NCI-H748 treated with DMSO at 0.1 percent for 48 hours (cell line): ENCODE measurements around the gene SPEG.

Experiments
- DNase-seq: peaks from one replicate; lab custom pipeline; 2025; lab: John Stamatoyannopoulos, UW

The SPEG gene

DNA sequence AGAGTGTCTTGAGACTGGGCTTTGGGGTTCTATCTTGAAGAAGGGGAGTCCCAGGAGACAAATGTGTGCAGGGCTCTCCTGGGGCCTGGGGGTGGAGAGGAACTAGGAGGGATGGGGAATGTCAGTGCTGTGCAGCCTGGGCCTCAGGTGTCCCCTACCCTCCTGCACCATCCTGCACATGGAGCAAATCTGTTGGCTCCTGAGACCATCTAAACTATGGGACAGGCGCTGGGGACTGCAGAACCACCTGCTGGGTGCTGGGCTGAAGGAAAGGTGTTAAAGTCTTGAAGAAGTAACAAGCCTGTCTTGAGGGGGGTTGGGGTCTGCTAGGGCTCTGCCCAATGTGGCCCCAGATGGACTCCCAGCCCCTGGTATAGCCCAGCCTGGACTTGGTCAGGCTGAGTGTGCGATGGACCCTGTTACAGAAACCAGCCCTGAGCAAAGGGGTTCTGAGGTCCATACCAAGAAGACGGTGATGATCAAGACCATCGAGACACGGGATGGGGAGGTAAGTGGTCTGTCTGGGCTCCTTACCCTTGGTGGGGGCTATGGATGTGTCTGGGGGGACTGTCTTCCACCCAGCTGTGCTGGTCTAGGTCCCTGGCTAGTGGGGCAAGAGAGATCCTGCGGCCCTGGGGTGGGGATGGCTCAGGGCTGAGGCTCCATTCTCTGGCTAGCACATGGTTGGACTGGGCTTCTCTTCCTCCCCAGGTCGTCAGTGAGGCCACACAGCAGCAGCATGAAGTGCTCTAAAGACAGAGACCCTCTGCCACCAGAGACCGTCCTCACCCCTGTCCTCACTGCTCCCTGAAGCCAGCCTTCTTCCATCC is 9.2 kb upstream of the SPEG start:
- DNase-seq, result no peak

DNA sequence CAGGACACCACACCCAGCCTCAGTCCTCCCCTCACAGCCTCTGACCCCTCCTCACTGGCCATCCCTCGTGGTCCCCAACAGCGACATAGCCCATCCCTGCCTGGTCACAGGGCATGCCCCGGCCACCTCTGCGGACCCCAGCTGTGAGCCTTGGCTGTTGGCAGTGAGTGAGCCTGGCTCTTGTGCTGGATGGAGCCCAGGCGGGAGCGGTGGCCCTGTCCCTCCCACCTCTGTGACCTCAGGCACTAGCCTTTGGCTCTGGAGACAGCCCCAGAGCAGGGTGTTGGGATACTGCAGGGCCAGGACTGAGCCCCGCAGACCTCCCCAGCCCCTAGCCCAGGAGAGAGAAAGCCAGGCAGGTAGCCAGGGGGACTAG is 8.6 kb upstream of the SPEG start:
- DNase-seq, result no peak

DNA sequence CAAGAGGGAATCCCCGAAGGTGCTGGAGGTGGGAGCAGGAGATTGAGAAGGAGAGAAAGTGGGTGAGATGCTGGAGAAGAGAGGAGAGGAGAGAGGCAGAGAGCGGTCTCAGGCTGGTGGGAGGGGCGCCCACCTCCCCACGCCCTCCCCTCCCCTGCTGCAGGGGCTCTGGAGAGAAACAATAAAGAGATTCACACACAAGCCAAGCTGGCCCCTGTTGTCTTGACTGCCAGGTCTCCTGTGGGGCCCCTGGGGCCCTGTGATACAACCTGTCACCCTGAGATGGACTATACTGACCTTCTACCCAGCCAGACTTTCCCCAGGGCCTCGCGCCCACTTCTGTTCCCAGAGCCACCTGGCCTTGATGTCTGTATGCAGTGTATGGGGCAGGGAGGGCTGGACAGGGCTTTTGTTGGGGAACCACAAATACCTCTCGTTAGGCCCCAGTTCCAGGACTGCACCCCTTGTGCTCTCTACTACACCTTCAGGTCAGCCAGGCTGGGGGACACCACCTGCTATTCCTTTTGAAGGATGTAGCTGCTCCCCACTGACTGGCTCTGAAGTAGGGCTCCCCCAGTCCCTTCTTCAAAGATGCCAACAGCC is 8.0 kb upstream of the SPEG start:
- DNase-seq, result no peak

DNA sequence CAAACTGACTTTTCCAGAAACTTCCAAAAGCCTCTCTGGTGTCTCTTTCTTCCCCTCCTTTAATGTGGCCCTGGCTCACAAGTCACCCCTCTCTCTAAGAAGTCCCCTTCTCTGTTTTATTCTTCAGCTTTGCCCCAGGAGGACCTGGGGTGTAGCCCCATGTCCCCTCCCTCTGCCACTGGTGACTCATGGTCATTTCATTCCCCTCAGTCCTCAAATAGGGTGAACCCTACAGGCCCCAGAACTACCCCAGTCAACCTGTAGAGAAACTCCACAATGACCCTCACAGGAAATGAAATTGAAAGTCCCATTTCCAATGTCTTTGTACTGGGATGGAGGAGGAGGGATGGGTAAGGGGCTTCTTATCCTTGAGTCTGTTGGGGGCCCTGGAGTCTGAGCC is 6.2 kb upstream of the SPEG start:
- no peak for DNase-seq

DNA sequence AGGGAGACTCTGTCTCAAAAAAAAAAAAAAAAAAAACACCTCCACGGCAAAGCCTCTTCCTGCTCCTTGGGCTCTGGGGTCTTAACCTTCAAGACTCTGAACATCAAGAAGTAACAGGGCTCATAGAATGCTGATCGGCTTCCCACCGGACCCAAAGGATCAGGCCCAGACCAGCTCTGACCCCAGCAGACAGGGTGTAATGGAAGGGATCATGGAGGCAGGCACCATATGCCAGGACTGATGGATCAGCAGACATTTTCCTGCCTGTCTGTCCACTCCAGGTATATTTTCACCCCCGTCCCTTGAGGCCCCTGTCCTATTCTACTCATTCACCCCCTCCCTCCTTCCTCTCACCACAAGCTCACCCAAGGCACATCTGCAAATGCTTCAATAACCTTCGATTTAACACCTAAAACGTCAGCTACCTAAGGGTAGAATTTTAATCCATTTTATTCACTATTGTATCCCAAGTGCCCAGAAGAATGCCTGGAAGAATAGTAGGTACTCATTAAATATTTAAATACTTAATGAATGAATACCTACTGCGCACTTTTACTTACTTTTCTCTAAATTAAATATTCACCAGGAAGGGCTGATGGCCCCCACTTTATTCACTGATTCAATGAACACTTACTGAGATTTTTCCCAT is 4.6 kb upstream of the SPEG start:
- no peak for DNase-seq

DNA sequence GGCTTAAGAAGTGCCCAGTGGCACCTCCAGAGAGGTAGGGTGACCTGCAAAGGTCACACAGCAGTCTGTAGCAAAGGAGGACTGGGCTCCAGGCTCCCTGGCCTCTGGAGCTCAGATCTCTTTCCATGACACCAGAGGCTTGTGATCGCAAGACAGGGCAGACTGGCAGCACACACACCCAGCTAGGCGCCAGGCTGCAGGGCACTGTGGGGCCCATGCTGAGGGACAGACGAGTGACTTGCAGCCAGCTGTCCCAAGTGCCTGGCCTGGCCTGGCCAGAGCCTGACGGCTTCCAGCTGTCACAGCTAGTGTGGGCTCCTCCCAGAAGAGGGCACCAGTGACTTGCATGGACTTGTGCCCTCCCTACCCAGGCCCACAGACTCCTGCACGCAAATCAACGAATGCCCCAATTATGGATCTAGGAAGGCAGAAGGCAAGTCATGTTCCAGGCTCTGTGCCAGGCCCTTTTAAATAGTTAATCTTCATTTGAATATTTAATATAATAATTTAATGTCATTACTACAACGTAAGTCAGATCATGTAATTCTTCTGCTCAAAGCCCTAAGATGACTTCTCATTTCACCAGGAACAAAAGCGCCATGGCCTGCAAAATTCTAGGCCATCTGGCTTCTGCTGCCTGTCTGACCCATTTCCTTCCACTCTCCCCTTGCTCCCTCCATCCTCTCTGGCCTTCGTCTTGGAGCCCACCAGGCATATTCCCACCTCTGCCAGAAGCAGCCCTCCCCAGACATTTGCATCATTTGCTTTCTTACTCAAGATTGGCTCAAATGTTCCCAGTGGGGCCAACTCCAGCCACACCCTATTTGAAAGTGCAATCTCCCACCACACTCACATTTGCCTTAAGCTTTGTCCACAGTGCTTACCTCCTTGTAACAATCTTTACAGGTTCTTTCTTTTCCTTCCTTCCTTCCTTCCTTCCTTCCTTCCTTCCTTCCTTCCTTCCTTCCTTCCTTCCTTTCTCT is 3.7 kb upstream of the SPEG start:
- DNase-seq, result peak; percentile 1

DNA sequence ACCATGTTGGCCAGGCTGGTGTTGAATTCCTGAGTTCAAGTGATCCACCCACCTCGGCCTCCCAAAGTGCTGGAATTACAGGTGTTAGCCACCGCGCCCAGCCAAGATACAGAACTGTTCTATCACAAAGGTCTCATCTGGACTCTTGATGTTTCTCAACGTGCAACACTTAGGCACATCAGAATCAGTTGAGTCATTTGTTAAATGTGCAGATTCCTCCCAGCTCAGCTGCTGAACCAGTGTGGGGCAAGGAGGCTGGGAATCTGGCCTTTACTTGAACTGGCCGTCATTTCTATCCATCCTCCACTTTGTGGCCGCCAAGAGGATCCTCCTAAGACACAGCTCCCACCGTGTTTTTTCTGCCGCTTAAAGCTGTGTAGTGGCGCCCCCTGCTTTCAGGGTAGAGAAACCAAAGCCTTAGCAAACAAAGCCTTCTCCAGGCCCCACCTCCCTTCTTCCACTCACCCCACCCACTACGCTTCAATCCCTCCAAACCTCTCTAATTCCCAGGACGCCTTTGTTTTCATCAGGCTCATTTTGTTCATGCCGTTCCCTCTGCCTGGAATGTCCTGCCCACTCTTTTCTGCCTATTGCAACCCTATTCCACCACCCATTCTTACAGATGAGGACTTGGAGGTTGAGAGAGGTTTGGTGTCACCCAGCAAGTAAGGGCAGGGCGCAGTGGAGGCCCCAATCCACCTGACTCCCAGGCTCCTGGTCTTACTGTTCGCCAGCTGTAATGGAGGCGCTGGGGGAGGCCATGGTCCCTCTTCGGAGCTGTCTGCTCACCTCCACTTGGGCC is 776 bp upstream of the SPEG start:
- DNase-seq, result no peak

DNA sequence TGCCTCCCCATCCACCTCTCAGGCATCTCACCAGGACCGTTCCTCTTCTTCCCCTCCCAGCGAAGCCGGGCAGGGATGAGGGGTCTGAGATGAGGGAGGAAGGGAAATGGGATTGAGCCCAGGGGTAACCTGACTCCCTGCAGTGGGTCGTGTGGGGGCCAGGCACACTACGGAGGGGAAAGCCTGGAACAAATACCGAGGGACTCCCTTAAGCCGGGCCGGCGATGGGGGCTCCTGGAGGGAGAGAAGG is 250 bp upstream of the SPEG start:
- DNase-seq, result no peak

DNA sequence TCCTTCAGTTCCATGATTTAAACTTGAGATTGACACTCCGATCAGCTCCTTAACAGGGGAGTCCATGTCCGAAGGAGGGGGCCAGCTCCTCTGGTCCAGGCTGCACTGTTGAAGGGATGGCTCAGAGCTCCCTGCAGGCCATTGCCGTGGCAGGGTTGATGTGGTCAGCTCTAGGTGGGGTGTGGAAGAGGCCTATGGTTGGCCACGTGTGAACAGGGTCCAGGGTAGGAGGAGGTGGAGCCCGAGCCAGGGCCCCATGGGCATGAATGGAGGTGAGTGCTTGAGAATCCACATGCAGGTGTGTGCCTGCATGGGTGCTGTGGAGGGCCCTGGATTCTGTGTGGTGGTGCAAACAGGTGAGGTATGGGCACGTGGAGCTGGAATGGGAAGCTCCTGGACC is 1.1 kb downstream of the SPEG start:
- no peak for DNase-seq

DNA sequence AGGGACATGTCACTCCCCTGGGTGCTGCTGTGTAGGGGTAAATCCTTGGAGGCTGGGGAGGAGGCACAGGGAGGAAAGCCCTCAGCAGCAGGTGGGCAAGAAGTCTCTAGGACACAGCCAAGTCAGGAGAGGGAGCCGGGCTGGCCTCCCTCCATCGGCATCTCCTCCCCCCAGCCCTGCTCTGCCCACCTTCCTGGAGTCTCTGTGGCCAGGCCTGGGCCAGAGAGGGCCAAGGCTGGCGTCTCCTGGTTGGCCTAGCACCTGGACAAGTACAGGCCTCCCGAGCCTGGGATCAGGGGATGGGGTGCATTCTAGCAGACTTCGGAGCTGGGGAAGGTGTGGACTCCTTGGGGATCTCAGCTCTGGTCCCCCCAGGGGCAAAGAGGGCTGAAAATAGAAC is 1.8 kb downstream of the SPEG start:
- no peak for DNase-seq

DNA sequence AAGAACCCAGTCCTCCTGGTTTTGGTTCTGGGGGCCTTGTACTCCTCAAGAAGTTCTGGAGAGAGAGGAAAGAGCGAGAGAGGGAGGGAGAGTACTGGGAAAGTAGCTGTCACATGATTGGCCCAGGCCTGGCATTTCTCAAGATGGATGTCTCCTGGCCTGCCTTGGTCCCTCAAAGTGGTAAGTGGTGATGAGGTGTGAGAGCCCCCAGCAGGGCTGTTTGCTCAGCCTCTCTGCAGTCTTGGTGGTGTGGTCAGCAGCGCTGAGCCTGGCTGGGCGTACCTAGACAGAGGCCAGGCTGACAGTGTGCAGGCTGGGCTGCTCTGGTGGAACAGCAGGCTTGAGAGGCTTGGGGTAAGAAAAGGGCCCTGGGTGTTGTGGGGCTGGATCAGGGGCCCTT is 2.5 kb downstream of the SPEG start:
- no peak for DNase-seq

DNA sequence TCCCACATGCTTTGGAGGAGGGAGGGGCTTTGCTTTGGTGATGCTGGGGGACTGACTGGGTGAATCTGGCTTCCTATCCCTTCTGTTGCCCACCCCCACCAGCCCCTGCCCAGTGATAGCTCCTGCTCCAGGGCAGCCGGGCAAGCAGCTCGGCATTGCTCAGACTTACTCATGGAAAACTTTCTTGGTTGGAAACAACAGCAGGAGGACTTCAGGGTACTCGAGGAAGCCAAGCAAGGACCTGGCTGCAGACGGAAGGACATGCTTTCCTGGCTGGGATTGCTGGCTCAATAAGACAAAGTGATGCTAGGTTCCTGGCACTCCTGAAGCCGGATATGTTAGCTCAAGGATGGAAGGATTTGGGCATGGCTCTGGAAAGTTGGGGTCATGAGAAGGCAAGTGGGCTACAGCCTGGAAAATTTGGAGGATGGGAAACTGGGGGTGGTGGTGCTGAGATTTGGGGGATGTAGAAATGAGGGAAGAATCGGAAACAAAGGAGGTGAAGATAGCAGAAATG is 3.1 kb downstream of the SPEG start:
- no peak for DNase-seq

DNA sequence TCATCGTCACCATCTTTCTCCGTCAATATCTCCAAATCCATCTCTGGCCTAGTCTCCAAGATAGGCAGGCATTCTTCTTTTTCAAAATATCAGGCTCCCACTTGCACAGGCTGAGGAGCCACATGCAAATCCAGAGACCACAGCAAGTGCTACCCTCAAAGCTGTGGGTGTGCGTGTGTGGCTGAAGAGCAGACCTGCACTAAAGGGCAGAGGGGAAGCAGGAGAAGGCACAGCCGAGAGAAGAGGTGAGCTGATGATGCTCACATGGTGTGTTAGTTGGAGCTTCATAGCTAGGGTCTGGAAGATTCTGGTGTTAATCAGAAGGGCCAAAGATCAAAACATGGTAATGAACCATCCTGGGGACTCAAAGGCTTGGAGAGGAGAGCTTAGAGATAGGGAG is 3.8 kb downstream of the SPEG start:
- no peak for DNase-seq

DNA sequence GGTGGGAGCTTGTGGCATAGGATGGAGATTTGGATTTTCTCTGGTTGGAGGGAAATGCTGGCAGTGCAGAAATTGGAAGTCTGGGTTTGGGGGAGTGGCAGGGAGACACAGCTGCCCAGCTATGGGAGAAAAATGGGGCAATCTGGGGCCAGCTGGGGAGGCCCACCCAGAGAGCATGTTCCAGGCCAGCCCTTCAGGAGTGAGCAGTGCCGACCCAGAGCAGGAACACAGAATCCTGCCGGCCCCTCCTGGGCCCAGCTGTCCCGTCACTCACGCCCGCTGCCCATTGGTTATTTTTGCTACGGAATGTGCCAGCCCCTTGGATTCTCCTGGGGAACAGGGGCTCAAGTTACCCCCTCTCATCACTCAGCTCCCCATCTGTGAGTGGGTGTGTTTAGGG is 4.9 kb downstream of the SPEG start:
- DNase-seq, result no peak

DNA sequence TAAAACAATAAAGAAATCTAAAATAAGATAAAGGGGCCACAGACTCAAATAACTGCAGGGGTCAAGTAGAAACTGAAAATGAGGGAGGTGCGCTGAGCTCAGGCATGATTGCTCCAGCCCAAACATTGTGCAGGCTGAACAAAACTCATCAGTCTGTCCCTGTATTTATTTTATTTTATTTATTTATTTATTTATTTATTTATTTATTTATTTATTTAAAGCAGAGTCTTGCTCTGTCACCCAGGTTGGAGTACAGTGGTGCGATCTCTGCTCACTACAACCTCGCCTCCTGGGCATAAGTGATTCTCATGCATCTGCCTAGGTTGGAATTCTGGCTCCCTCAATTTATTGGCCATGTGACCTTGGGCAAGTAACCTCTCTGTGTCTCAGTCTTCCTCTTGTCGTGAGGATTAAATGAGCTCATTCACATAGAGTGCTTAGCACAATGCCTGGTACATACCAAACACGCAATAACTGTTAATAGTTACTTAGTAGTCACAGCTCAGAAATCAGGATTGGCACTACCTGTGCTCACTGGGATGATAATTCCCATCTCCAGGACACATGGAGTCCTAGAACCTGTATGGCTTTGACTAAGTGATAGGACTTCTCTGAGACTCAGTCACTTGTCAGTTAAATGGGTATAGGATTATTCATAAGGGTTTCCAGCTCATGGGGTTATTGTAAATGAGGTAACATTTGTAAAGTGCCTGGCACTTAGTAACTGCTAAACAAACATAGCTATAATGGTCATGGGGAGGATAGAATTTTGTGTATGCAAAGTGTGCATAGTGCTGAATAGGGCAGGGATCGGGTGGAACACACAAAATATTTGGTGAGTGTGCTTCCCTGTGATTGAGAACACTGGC is 6.0 kb downstream of the SPEG start:
- peak; percentile 18 for DNase-seq

DNA sequence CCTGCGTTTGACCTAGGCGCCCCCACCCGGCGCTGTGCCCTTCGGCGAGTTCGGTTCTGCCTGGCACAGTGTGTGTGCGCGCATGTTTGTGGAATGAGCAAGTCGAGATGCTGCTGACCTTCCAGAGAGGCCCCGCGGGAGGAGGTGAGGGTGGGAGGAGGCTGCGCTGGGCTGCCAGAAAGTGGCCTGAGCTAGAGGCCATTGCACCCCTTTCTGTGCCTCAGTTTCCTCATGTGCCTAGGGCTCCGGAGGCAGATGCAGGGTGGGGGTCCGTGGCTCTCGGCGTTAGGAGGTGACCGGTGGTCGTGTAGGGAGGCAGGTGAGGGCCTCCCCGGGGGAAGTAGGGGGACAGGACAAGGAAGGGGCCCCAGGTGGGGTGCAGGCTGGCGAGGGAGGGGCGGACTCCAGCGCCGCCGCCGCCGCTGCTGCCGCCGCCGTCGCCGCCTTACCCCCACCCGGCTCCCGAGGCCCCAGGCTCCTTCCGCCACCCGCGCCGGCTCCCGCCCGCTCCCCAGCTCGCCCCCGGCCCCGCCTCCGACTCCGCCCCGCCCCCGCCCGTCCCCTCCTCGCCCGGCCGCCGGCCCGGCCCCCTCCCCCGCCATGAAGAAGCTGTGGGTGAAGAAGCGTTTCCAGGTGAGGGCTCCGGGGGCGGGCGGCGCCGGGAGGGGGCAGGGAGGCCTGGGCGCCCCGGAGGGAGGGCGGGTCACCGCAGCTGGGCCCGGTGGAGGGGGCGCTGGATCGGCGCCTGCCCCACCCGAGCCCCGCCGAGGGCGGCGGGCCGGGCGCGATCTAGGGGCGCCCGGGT is 7.0 kb downstream of the SPEG start:
- DNase-seq, result peak; percentile 10

DNA sequence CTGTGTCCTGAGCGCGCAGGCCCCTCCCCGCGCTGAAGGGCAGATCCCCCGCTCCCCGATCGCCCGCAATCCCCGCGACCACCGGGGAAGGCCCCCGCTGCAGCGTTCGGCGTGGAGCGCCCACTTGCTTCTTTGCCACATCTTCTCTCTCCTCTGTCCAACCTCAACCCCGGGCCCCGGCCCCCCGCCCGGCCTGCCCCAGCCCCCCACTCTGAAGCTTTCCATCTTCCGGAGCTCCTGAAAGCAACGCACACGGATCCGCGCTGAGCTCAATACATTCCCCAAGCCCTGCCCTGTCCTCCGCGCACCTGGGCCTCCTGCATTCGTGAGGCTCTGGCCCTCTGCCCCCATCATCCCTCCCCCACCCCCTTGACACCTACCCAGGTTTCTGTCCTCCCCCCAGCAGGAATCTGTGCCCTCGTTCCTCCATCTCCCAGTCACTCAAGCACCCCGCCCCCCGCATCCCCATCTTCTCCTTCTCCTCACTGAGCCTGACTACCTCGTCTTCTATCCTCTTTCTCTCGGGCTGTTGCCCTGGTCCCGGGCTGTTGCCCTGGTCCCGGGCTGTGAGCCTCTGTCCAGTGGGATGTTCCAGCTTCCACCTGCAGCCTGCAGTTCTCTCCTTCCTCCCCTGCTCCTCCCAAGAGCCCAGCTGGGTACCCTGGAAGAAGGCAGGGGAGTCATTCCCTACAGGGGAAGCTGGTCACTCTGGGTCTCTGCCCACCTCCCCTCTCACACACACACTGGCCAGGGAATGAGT is 7.8 kb downstream of the SPEG start:
- no peak for DNase-seq

DNA sequence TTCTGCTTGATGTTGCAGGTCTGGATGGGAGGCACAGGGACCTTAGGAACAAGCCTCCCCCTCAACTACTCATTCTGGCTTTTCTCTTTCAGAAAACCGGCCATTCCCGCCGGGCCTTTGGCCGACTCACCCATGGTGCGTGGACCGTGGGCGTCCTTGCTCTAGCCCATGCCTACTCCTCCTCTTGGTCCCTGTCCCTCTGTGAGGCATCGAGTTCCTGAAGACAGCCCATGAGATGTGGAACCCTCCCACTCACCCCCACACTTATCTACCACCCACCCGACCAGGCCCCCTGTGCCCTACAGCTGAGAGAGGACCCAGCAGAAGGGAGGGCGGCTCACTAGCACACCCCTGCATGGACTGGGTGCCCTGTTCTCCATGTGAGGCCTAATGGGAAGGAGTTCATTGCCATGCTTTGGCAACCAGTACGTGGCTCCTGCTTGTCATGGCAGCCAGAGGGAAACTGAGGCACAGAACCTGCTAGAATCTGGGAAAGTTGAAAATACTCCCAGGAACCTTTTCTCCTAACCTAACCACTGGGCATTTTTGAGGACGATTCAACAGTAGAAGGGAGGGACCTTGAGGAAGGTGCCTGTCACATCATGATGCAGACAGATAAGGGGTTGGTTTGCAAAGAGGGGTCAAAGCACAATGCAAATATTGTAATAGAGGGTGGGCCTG is 8.5 kb downstream of the SPEG start:
- DNase-seq, result no peak
